ENCODE data around the gene ZCCHC24. TPM values are rescaled to one million over a fixed set of nuclear protein-coding genes. Genes with fewer than 3 reads are reported as not detected.

The ZCCHC24 gene
- total and polyA plus RNA-seq, 2 donors (not counting 3 experiments of a cell fraction or from before 2014, with no cell fraction given): 5.2 to 8.4 TPM

GRCh38 chr10:79353726-79354125 lies 91.7 kb downstream of the ZCCHC24 start:
- Histone ChIP-seq H3K27ac (ENCODE audit: insufficient read depth, low read depth, low read length) (no peak overlapping the region), H3K4me3 (replicated peaks in 1 of 3; ENCODE audit: insufficient read depth in 1 of 3, low read depth in 1 of 3, low read length in 3 of 3) (no peak overlapping the region), H3K4me2 (ENCODE audit: insufficient read depth, low read length) (no peak overlapping the region), H3K4me1 (ENCODE audit: control insufficient read depth, extremely low read depth, insufficient read depth, low read length) (peaks cover 3% of the 10 kb centered on the region), H2AFZ (ENCODE audit: low read depth, low read length) (no peak overlapping the region), H3K9me1 (replicated peaks; ENCODE audit: control insufficient read depth, extremely low read depth, insufficient read depth, low read length) (no peaks in the 10 kb centered on the region), H3K36me3 (ENCODE audit: control insufficient read depth in 2 of 2, extremely low read depth in 1 of 2, insufficient read depth in 2 of 2, low read length in 2 of 2) (peaks cover 7 to 38% of the 10 kb centered on the region in 2 experiments), H3K27me3 (ENCODE audit: control insufficient read depth in 2 of 2, insufficient read depth in 2 of 2, low read length in 2 of 2) (no peaks in the 10 kb centered on the region), H3K9ac (replicated peaks; ENCODE audit: extremely low read depth, insufficient read depth, low read length) (no peak overlapping the region), H3K9me3 (replicated peaks; ENCODE audit: control insufficient read depth, insufficient read depth, low read length) (no peaks in the 10 kb centered on the region), H4K20me1 (replicated peaks; ENCODE audit: control insufficient read depth, extremely low read depth, insufficient read depth, low read length) (no peaks in the 10 kb centered on the region), H3K79me2 (ENCODE audit: control insufficient read depth, insufficient read depth, low read length) (peaks cover 7% of the 10 kb centered on the region)
- intact Hi-C loops (cut with micrococcal nuclease) (no loop called here), dilution Hi-C loops (cut with MboI; ENCODE audit: extremely low pct_ligation_motif_present, low sequenced_read_pairs) (no loop called here)
- TF ChIP-seq JUN (IDR thresholded peaks at IDR 0.05; ENCODE audit: borderline replicate concordance, insufficient read depth, insufficient read length, low read depth): no peak
- TF ChIP-seq GATA2 (IDR thresholded peaks at IDR 0.05; ENCODE audit: insufficient read depth, insufficient read length, low read depth, low read length): no peak
- TF ChIP-seq, protein P1, sequence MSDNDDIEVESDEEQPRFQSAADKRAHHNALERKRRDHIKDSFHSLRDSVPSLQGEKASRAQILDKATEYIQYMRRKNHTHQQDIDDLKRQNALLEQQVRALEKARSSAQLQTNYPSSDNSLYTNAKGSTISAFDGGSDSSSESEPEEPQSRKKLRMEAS (IDR thresholded peaks at IDR 0.05; ENCODE audit: insufficient read depth, insufficient read length): no peak
- ChIA-PET CTCF (no interaction called here), POLR2A (no interaction called here)
- FAIRE-seq: no peak
- BruUV-seq (replicated peaks): no TSS peak
- no peak for DNase-seq (ENCODE audit: low read depth, low spot score)

- no peak overlapping the region for H3K4me2 ChIP-seq (ENCODE audit: insufficient read depth, low read length)
- H3K9ac ChIP-seq (replicated peaks; ENCODE audit: extremely low read depth, insufficient read depth, low read length): no peak overlapping the region
- CTCF ChIA-PET: no interaction called here
- peaks cover 10% of the 10 kb centered on the region for H3K4me1 ChIP-seq (ENCODE audit: control insufficient read depth, extremely low read depth, insufficient read depth, low read length)
- no peak for FAIRE-seq
- no TSS peak for BruUV-seq (replicated peaks)
- intact Hi-C loops (cut with micrococcal nuclease): no loop called here
- H3K79me2 ChIP-seq (ENCODE audit: control insufficient read depth, insufficient read depth, low read length): peaks cover 14% of the 10 kb centered on the region
- H3K27me3 ChIP-seq (ENCODE audit: control insufficient read depth in 2 of 2, insufficient read depth in 2 of 2, low read length in 2 of 2): no peaks in the 10 kb centered on the region
- H3K4me3 ChIP-seq (replicated peaks in 1 of 3; ENCODE audit: insufficient read depth in 1 of 3, low read depth in 1 of 3, low read length in 3 of 3): no peak overlapping the region
- no peak overlapping the region for H3K27ac ChIP-seq (ENCODE audit: insufficient read depth, low read depth, low read length)
- DNase-seq (ENCODE audit: low read depth, low spot score): no peak
- POLR2A ChIA-PET: no interaction called here
- peaks cover 7 to 38% of the 10 kb centered on the region in 2 experiments for H3K36me3 ChIP-seq (ENCODE audit: control insufficient read depth in 2 of 2, extremely low read depth in 1 of 2, insufficient read depth in 2 of 2, low read length in 2 of 2)
- H3K9me1 ChIP-seq (replicated peaks; ENCODE audit: control insufficient read depth, extremely low read depth, insufficient read depth, low read length): no peaks in the 10 kb centered on the region
- no peak overlapping the region for H2AFZ ChIP-seq (ENCODE audit: low read depth, low read length)
- TF ChIP-seq POLR2A (IDR thresholded peaks at IDR 0.05; ENCODE audit: low read depth, low read length) (no peak), JUN (IDR thresholded peaks at IDR 0.05; ENCODE audit: borderline replicate concordance, insufficient read depth, insufficient read length, low read depth) (no peak), POLR2AphosphoS5 (IDR thresholded peaks at IDR 0.05; ENCODE audit: insufficient read depth, low read depth, low read length) (no peak), CTCF (IDR thresholded peaks at IDR 0.05; ENCODE audit: extremely low read depth in 1 of 2, insufficient read depth in 1 of 2, low read depth in 1 of 2, low read length in 2 of 2) (no peak), FOS (IDR thresholded peaks at IDR 0.05; ENCODE audit: borderline replicate concordance, insufficient read depth, low read length) (no peak), EZH2 (IDR thresholded peaks at IDR 0.05; ENCODE audit: borderline replicate concordance, low read depth, low read length, severe bottlenecking) (no peak), GATA2 (IDR thresholded peaks at IDR 0.05; ENCODE audit: insufficient read depth, insufficient read length, low read depth, low read length) (no peak), MYC (IDR thresholded peaks at IDR 0.05; ENCODE audit: low read depth, low read length) (no peak)
- TF ChIP-seq, protein P1 (IDR thresholded peaks at IDR 0.05; ENCODE audit: insufficient read depth, insufficient read length): no peak
- dilution Hi-C loops (cut with MboI; ENCODE audit: extremely low pct_ligation_motif_present, low sequenced_read_pairs): no loop called here
- no peaks in the 10 kb centered on the region for H4K20me1 ChIP-seq (replicated peaks; ENCODE audit: control insufficient read depth, extremely low read depth, insufficient read depth, low read length)
- no peaks in the 10 kb centered on the region for H3K9me3 ChIP-seq (replicated peaks; ENCODE audit: control insufficient read depth, insufficient read depth, low read length)
Measured at GRCh38 chr10:79353000-79353406, 92.4 kb downstream of the ZCCHC24 start.

Data from endothelial cell of umbilical vein (primary cell).